B cell (primary cell): ENCODE results near the gene NR3C2. TPM values are rescaled to one million over a fixed set of nuclear protein-coding genes. Genes with fewer than 3 reads are reported as not detected.
"Not testable (repeated sequence)": the region's sequence is repeated elsewhere in the genome, so short reads cannot be mapped to it uniquely, and the experiment has no call there.

Source experiments
- ATAC-seq: fragments of 200-7000 bp; cut with Tn5 transposase; one replicate; pipeline ENCODE4 v1.10.0; 2021; ENCODE audit warnings: low read depth, mild to moderate bottlenecking, moderate number of reproducible peaks, moderate library complexity
- CTCF ChIA-PET: fragments of 350-600 bp; sonication (Branson Sonifier 250); formaldehyde crosslinking; loops from one replicate; lab custom pipeline; 2021; ENCODE audit warnings: antibody characterized with exemption, inconsistent platforms; lab: Charles Lee
- POLR2A ChIA-PET: fragments of 350-600 bp; sonication (Branson Sonifier 250); formaldehyde crosslinking; loops from one replicate; lab custom pipeline; 2021; ENCODE audit warnings: antibody characterized with exemption; lab: Charles Lee
- DNase-seq: peaks from one replicate; pipeline ENCODE4 v3.0.0; 2013
- H2AFZ ChIP-seq: 2 replicates; pipeline ENCODE4 v1.6.1; 2012; ENCODE audit warnings: mild to moderate bottlenecking, low read depth, low read length; ENCODE audit not compliant: insufficient read depth, poor library complexity, severe bottlenecking
- H3K27ac ChIP-seq, 2 donors: 1 replicate in 1 of 2; 2 replicates in 1 of 2; pipeline ENCODE4 v1.5.1; 2012 to 2013; ENCODE audit warnings: low read length in 2 of 2, mild to moderate bottlenecking in 2 of 2, moderate library complexity in 1 of 2
- H3K27me3 ChIP-seq, 4 experiments: fragments of 200-600 bp in 1 of 4; sonication (generic) in 1 of 4; replicated peaks in 1 of 4; 1 replicate in 2 of 4; 2 replicates in 2 of 4; pipeline versions ENCODE4 v1.6.1 to v1.7.0; 2013 to 2016; ENCODE audit warnings: low read length in 3 of 4, mild to moderate bottlenecking in 2 of 4, mixed read lengths in 1 of 4, moderate library complexity in 1 of 4; ENCODE audit not compliant: insufficient read depth in 4 of 4, control insufficient read depth in 3 of 4; ENCODE audit errors: control extremely low read depth in 1 of 4
- H3K36me3 ChIP-seq, 2 experiments: replicated peaks in 1 of 2; 1 replicate in 1 of 2; 2 replicates in 1 of 2; pipeline versions ENCODE4 v1.6.1 to v1.7.1; 2013; ENCODE audit warnings: low read length in 1 of 2; ENCODE audit not compliant: insufficient read depth in 2 of 2, control insufficient read depth in 1 of 2; ENCODE audit errors: control extremely low read depth in 1 of 2, extremely low read depth in 1 of 2
- H3K4me1 ChIP-seq, 2 donors: fragments of 200-600 bp in 1 of 2; sonication (generic) in 1 of 2; 1 replicate in 1 of 2; 2 replicates in 1 of 2; pipeline versions ENCODE4 v1.5.1 to v1.6.1; 2013 to 2017; ENCODE audit warnings: low read length in 2 of 2; ENCODE audit not compliant: control insufficient read depth in 2 of 2, insufficient read depth in 2 of 2
- H3K4me2 ChIP-seq: replicated peaks from 2 replicates; pipeline ENCODE3; 2012; ENCODE audit warnings: mild to moderate bottlenecking, low read depth, low read length; ENCODE audit not compliant: poor library complexity, severe bottlenecking
- H3K4me3 ChIP-seq, 5 experiments: fragments of 200-600 bp in 1 of 5; sonication (generic) in 1 of 5; 1 replicate in 3 of 5; 2 replicates in 2 of 5; pipeline versions ENCODE4 v1.5.1 to v1.7.0; 2011 to 2016; ENCODE audit warnings: low read length in 4 of 5, mild to moderate bottlenecking in 4 of 5, low read depth in 2 of 5, control low read depth in 1 of 5, moderate library complexity in 1 of 5; ENCODE audit not compliant: insufficient read depth in 1 of 5; ENCODE audit errors: control extremely low read depth in 1 of 5, extremely low read depth in 1 of 5
- H3K79me2 ChIP-seq: fragments of 200-600 bp; sonication (generic); one replicate; pipeline ENCODE4 v1.6.0; 2016; ENCODE audit warnings: low read length; ENCODE audit not compliant: control insufficient read depth, insufficient read depth
- H3K9ac ChIP-seq: fragments of 200-600 bp; sonication (generic); 2 replicates; pipeline ENCODE4 v1.6.1; 2017; ENCODE audit warnings: mild to moderate bottlenecking, low read length, moderate library complexity
- H3K9me3 ChIP-seq, 3 donors: one replicate each; pipeline versions ENCODE4 v1.6.1 to v1.7.1; 2013; ENCODE audit warnings: low read length in 2 of 3; ENCODE audit not compliant: control insufficient read depth in 2 of 3, insufficient read depth in 1 of 3; ENCODE audit errors: control extremely low read depth in 1 of 3
- H4K20me1 ChIP-seq: 2 replicates; pipeline ENCODE4 v1.6.0; 2012; ENCODE audit warnings: mild to moderate bottlenecking, low read length; ENCODE audit not compliant: insufficient read depth, control insufficient read depth, poor library complexity, severe bottlenecking
- H3K27ac Mint-ChIP-seq: one replicate; pipeline ENCODE4 v1.8.0; 2021; ENCODE audit warnings: mixed read lengths
- H3K27me3 Mint-ChIP-seq: one replicate; pipeline ENCODE4 v1.8.0; 2021; ENCODE audit warnings: mixed read lengths
- H3K4me1 Mint-ChIP-seq: one replicate; pipeline ENCODE4 v1.8.0; 2021; ENCODE audit warnings: mixed read lengths
- H3K4me3 Mint-ChIP-seq: one replicate; pipeline ENCODE4 v1.8.0; 2021; ENCODE audit warnings: mixed read lengths
- H3K9me3 Mint-ChIP-seq: one replicate; pipeline ENCODE4 v1.8.0; 2022; ENCODE audit warnings: mixed read lengths; ENCODE audit not compliant: insufficient read depth
- CTCF ChIP-seq: fragments of 200-600 bp; IDR thresholded peaks from one replicate; pipeline ENCODE4 v1.8.0; 2022; ENCODE audit warnings: antibody characterized with exemption, mild to moderate bottlenecking
- EZH2 ChIP-seq: IDR thresholded peaks from 2 replicates; pipeline ENCODE4 v1.6.1; 2012; ENCODE audit warnings: borderline replicate concordance, low read depth, mild to moderate bottlenecking, moderate library complexity, low read length; ENCODE audit not compliant: insufficient read depth, poor library complexity, severe bottlenecking
- WGBS: methylation state at CpG from one replicate; pipeline ENCODE4 v1.1.5; 2013; ENCODE audit warnings: missing lambda C conversion rate; ENCODE audit not compliant: insufficient coverage; 5-methylcytosine and 5-hydroxymethylcytosine counted together
- intact Hi-C: fragments of 100-400 bp; cut with micrococcal nuclease; formaldehyde crosslinking; loops from one replicate; pipeline ENCODE4 v1.10.0; 2022
- polyA plus RNA-seq: library from polyadenylated mRNA; depleted of rRNA; stranded (reverse); fragments of >200 nt; gene quantifications from 2 replicates; pipeline ENCODE4 v1.2.3, GENCODE V29; 2012
- total RNA-seq, 2 donors: library from RNA; stranded (reverse); fragments of 120-200 nt in 1 of 2; gene quantifications; 1 replicate in 1 of 2; 2 replicates in 1 of 2; pipeline versions ENCODE4 v1.2.3 to v1.2.4, GENCODE V29; 2013 to 2022

NR3C2 gene
- total and polyA plus RNA-seq, 2 donors (not counting 1 experiment from before 2014, with no cell fraction given): 6.7 to 19.3 TPM

GRCh38 chr4:148327683-148328082 lies 114.5 kb downstream of the NR3C2 start:
- H3K9ac ChIP-seq: no peak overlapping the region
- H3K79me2 ChIP-seq: no peaks in the 10 kb centered on the region
- intact Hi-C loops: no loop called here
- H3K4me3 Mint-ChIP-seq: no peak overlapping the region
- no peaks in the 10 kb centered on the region for H3K36me3 ChIP-seq
- TF ChIP-seq EZH2 (no peak), CTCF (no peak)
- H3K4me1 ChIP-seq: no peaks in the 10 kb centered on the region
- H3K27ac ChIP-seq: no peak overlapping the region
- no peaks in the 10 kb centered on the region for H4K20me1 ChIP-seq
- no CpG with 5 or more reads among the region's 1 CpG for WGBS
- POLR2A ChIA-PET: no interaction called here
- no peak overlapping the region for H3K4me3 ChIP-seq
- no peak for DNase-seq
- CTCF ChIA-PET: no interaction called here
- H3K27me3 Mint-ChIP-seq: no peaks in the 10 kb centered on the region
- no peak overlapping the region for H3K4me2 ChIP-seq
- no peak overlapping the region for H3K27ac Mint-ChIP-seq
- peaks cover 6% of the 10 kb centered on the region for H3K4me1 Mint-ChIP-seq
- H3K27me3 ChIP-seq: no peaks in the 10 kb centered on the region
- no peak overlapping the region for H2AFZ ChIP-seq
- ATAC-seq: no peak
- H3K9me3 Mint-ChIP-seq: peaks cover 3% of the 10 kb centered on the region
- H3K9me3 ChIP-seq: no peaks in the 10 kb centered on the region

- H3K9me3 ChIP-seq, H3K4me3 ChIP-seq, CTCF ChIA-PET, POLR2A ChIA-PET, H3K4me2 ChIP-seq, H4K20me1 ChIP-seq, H3K27me3 Mint-ChIP-seq, H3K9ac ChIP-seq, DNase-seq, intact Hi-C loops, H3K79me2 ChIP-seq, H3K36me3 ChIP-seq, H3K27ac ChIP-seq, H3K9me3 Mint-ChIP-seq, H3K27me3 ChIP-seq, H3K4me1 Mint-ChIP-seq, H3K27ac Mint-ChIP-seq, ATAC-seq, H2AFZ ChIP-seq, H3K4me1 ChIP-seq, H3K4me3 Mint-ChIP-seq: not testable (repeated sequence)
- WGBS: 95% methylated on average over 17 of the region's 17 CpGs
These were observed 118.9 kb downstream of the NR3C2 start for GRCh38 chr4:148323316-148323715.
